Measurements from ENCODE around the gene KCTD20.

- TF ChIP-seq, protein P1, sequence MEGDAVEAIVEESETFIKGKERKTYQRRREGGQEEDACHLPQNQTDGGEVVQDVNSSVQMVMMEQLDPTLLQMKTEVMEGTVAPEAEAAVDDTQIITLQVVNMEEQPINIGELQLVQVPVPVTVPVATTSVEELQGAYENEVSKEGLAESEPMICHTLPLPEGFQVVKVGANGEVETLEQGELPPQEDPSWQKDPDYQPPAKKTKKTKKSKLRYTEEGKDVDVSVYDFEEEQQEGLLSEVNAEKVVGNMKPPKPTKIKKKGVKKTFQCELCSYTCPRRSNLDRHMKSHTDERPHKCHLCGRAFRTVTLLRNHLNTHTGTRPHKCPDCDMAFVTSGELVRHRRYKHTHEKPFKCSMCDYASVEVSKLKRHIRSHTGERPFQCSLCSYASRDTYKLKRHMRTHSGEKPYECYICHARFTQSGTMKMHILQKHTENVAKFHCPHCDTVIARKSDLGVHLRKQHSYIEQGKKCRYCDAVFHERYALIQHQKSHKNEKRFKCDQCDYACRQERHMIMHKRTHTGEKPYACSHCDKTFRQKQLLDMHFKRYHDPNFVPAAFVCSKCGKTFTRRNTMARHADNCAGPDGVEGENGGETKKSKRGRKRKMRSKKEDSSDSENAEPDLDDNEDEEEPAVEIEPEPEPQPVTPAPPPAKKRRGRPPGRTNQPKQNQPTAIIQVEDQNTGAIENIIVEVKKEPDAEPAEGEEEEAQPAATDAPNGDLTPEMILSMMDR (conservative IDR thresholded peaks at IDR 0.05; ENCODE audit: low read length), result no peak
- no peak for TF ChIP-seq EZH2phosphoT487 (IDR thresholded peaks at IDR 0.05; ENCODE audit: borderline replicate concordance)
Measured at GRCh38 chr6:36432151-36432671, 10.6 kb upstream of the KCTD20 start.
